Naive B cell (primary cell): Measurements from ENCODE around the gene CCDC200. TPM values are rescaled to one million over a fixed set of nuclear protein-coding genes. Genes with fewer than 3 reads are reported as not detected.
A peak's percentile ranks its signal among the peaks of the same experiment; 100 is the strongest.
"Not testable (repeated sequence)": the region's sequence is repeated elsewhere in the genome, so short reads cannot be mapped to it uniquely, and the experiment has no call there.

ENCODE experiments used
- ATAC-seq, 2 donors: fragments of 150-1000 bp; cut with Tn5 transposase; 2 replicates each; pipeline ENCODE4 v1.10.0; 2021; ENCODE audit warnings: low read depth in 2 of 2, mild to moderate bottlenecking in 2 of 2, moderate library complexity in 2 of 2
- DNase-seq: peaks from one replicate; pipeline ENCODE4 v3.0.0; 2022
- H3K27ac Mint-ChIP-seq, 6 donors: one replicate each; pipeline ENCODE4 v1.8.0; 2020 to 2022; ENCODE audit warnings: mild to moderate bottlenecking in 6 of 6, mixed read lengths in 6 of 6, moderate library complexity in 5 of 6, inconsistent platforms in 2 of 6
- H3K27me3 Mint-ChIP-seq, 3 donors: one replicate each; pipeline ENCODE4 v1.8.0; 2021 to 2022; ENCODE audit warnings: mixed read lengths in 3 of 3, mild to moderate bottlenecking in 1 of 3
- H3K36me3 Mint-ChIP-seq, 2 donors: one replicate each; pipeline ENCODE4 v1.8.0; 2020 to 2022; ENCODE audit warnings: mixed read lengths in 2 of 2, inconsistent platforms in 1 of 2, mild to moderate bottlenecking in 1 of 2
- H3K4me1 Mint-ChIP-seq, 3 donors: one replicate each; pipeline ENCODE4 v1.8.0; 2020 to 2022; ENCODE audit warnings: mixed read lengths in 3 of 3, inconsistent platforms in 1 of 3, mild to moderate bottlenecking in 1 of 3, moderate library complexity in 1 of 3
- H3K4me3 Mint-ChIP-seq, 8 donors: one replicate each; pipeline ENCODE4 v1.8.0; 2020 to 2022; ENCODE audit warnings: mild to moderate bottlenecking in 8 of 8, mixed read lengths in 8 of 8, moderate library complexity in 8 of 8, inconsistent platforms in 2 of 8
- H3K9me3 Mint-ChIP-seq, 7 donors: one replicate each; pipeline ENCODE4 v1.8.0; 2020 to 2022; ENCODE audit warnings: mixed read lengths in 7 of 7, mild to moderate bottlenecking in 5 of 7, inconsistent platforms in 2 of 7, moderate library complexity in 1 of 7
- polyA plus RNA-seq, 6 donors: library from polyadenylated mRNA; unstranded; fragments of 300-500 nt; fragmentation: Illumina TruSeq; gene quantifications; one replicate each; pipeline ENCODE4 v1.2.3, GENCODE V29; 2021; ENCODE audit warnings: low read depth in 6 of 6

CCDC200 gene
- polyA plus RNA-seq, 6 donors from 2014 or later = 0.45 to 8.1 (median 0.96) TPM; not detected in 2

DNA sequence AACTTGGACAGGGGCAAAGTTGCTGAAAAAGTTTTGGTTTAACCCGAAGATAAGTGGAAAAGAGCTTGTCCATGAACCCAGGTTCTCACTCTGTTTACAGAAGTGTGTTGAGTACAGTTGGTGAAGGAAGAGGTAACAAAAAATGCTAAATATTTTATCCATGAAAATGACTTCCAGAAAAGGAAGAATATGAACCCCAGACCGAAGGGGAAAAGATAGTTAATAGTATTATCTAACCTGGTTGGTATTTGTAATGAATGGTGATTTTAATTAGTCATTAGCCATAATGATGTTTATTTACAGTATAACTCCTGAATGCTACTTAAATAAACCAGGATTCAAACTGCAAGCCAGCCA, 17.3 kb downstream of the CCDC200 start:
- Mint-ChIP-seq H3K9me3 (no peaks in the 10 kb centered on the region), H3K36me3 (peaks cover 0 to 13% of the 10 kb centered on the region in 2 donors), H3K4me3 (peak overlapping the region; percentile 88 to 100 (median 99)), H3K27me3 (no peaks in the 10 kb centered on the region), H3K27ac (peak overlapping the region; percentile 88 to 100 (median 99)), H3K4me1 (peaks cover 24 to 47% (median 40%) of the 10 kb centered on the region in 3 donors)
- ATAC-seq = no peak
- DNase-seq = no peak

DNA sequence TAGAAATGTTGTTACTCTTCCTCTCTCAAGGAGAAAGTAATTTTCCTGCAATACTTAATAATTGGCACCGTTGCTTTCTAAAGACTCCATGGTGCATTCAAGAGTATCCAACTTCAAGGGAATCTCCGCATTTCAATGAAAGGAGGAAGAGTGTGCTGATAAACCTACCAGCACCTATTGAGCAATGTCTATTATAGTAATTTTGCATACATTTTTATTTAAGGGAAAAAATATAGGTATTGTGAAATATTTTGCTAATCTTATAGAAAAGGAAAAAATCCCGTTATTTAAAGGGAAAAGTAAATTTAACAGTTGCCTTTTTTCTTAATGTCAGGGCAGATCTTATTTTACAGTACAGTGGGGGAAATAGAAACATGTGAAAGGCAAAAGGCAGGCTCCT, 17.8 kb downstream of the CCDC200 start:
- Mint-ChIP-seq H3K27ac (peak overlapping the region; percentile 88 to 100 (median 99)), H3K27me3 (no peaks in the 10 kb centered on the region), H3K4me1 (peaks cover 24 to 42% (median 35%) of the 10 kb centered on the region in 3 donors), H3K9me3 (no peaks in the 10 kb centered on the region), H3K4me3 (peak overlapping the region; percentile 88 to 100 (median 99)), H3K36me3 (peaks cover 0 to 8% of the 10 kb centered on the region in 2 donors)
- no peak for ATAC-seq
- DNase-seq = no peak

DNA sequence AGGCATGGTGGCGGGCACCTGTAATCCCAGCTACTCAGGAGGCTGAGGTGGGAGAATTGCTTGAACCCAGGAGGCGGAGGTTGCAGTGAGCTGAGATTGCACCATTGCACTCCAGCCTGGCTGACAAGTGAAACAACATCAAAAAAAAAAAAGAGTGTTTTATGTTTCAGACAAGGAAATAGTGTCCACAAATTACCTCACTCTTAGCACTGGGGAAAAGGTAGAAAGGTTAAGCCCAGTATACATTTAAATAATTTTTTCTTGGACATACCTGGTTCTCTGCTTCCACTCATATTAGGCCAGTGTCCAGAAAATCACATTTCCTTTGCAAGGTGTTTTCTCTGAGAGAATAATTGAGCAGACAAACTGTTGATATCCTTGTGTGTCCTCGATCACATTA, 25.4 kb downstream of the CCDC200 start:
- H3K27me3 Mint-ChIP-seq, ATAC-seq, H3K9me3 Mint-ChIP-seq, H3K27ac Mint-ChIP-seq, H3K36me3 Mint-ChIP-seq, H3K4me1 Mint-ChIP-seq, H3K4me3 Mint-ChIP-seq, DNase-seq: not testable (repeated sequence)

DNA sequence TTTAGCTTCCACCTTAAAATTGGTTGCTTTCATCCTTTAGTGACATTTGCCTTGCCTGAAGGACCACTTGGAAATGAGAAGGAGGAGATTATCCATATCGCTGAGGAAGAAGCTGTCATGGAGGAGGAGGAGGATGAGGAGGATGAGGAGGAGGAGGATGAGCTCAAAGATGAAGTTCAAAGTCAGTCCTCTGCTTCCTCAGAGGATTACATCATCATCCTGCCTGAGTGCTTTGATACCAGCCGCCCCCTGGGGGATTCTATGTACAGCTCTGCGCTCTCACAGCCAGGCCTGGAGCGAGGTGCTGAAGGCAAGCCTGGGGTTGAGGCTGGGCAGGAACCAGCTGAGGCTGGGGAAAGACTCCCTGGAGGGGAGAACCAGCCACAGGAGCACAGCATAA, 28.3 kb downstream of the CCDC200 start:
- H3K9me3 Mint-ChIP-seq = no peaks in the 10 kb centered on the region
- H3K27me3 Mint-ChIP-seq = no peaks in the 10 kb centered on the region
- peak; percentile 38 to 46 for ATAC-seq
- no peaks in the 10 kb centered on the region for H3K4me1 Mint-ChIP-seq
- H3K4me3 Mint-ChIP-seq = no peak overlapping the region
- peaks cover 10 to 15% of the 10 kb centered on the region in 2 donors for H3K36me3 Mint-ChIP-seq
- no peak for DNase-seq
- H3K27ac Mint-ChIP-seq = peak overlapping the region in 1 of 6 donors; percentile 20

DNA sequence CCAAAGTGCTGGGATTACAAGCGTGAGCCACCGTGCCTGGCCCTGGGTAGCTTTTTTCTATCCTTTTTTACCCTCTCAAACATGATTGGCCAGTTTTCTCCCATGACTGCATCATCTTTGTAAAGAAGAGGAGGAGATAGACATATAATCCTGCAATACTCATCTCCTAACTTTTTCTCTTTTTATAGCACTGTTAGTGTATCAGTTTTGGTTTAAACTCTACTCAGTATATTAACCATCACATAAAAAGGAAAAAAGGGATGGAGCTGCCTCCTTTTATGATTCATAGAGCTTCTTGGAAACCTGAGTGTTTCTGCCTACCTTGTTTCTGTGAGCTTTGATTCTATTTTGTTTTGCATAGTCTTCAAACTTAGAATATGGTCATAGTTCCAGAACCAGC, 28.8 kb downstream of the CCDC200 start:
- no peaks in the 10 kb centered on the region for H3K27me3 Mint-ChIP-seq
- H3K4me3 Mint-ChIP-seq = no peak overlapping the region
- no peaks in the 10 kb centered on the region for H3K4me1 Mint-ChIP-seq
- peaks cover 13 to 17% of the 10 kb centered on the region in 2 donors for H3K36me3 Mint-ChIP-seq
- no peak for DNase-seq
- H3K27ac Mint-ChIP-seq = no peak overlapping the region
- no peak for ATAC-seq
- H3K9me3 Mint-ChIP-seq = no peaks in the 10 kb centered on the region

GRCh38 chr17:43193251-43193650, 35.2 kb downstream of the CCDC200 start:
- no peak overlapping the region for H3K27ac Mint-ChIP-seq

DNA sequence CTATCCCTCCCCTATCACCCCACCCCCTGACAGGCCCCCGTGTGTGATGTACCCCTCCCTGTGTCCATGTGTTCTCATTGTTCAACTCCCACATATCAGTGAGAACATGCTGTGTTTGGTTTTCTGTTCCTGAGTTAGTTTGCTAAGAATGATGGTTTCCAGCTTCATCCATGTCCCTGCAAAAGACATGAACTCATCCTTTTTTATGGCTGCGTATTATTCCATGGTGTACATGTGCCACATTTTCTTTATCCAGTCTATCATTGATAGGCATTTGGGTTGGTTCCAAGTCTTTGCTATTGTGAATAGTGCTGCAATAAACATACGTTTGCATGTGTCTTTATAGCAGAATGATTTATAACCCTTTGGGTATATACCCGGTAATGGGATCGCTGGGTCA, 41.8 kb downstream of the CCDC200 start:
- DNase-seq, H3K4me1 Mint-ChIP-seq, H3K4me3 Mint-ChIP-seq, H3K27ac Mint-ChIP-seq, H3K27me3 Mint-ChIP-seq, ATAC-seq, H3K9me3 Mint-ChIP-seq, H3K36me3 Mint-ChIP-seq: not testable (repeated sequence)

More at GRCh38 chr17:43193251-43193650, 35.2 kb downstream of the CCDC200 start:
- no peak for DNase-seq
- no peak for ATAC-seq
- Mint-ChIP-seq H3K36me3 (peaks cover 31 to 32% of the 10 kb centered on the region in 2 donors), H3K27me3 (no peaks in the 10 kb centered on the region), H3K9me3 (no peaks in the 10 kb centered on the region), H3K4me1 (no peaks in the 10 kb centered on the region), H3K4me3 (peak overlapping the region in 1 of 8 donors; percentile 12)

- no peak for ATAC-seq
- H3K27ac Mint-ChIP-seq = peak overlapping the region in 1 of 6 donors; percentile 34
- H3K36me3 Mint-ChIP-seq = peaks cover 0 to 2% of the 10 kb centered on the region in 2 donors
Measured at GRCh38 chr17:43183921-43184320, 44.5 kb downstream of the CCDC200 start.

GRCh38 chr17:43176119-43176570, 52.3 kb downstream of the CCDC200 start:
- ATAC-seq (no peak), DNase-seq (no peak)
- Mint-ChIP-seq H3K36me3 (no peaks in the 10 kb centered on the region), H3K4me3 (no peak overlapping the region), H3K9me3 (no peaks in the 10 kb centered on the region), H3K27me3 (no peaks in the 10 kb centered on the region), H3K27ac (peak overlapping the region in 3 of 6 donors; percentile 51 to 71 (median 65)), H3K4me1 (peaks cover 21 to 29% (median 23%) of the 10 kb centered on the region in 3 donors)

More at GRCh38 chr17:43183921-43184320, 44.5 kb downstream of the CCDC200 start:
- Mint-ChIP-seq H3K4me3 (no peak overlapping the region), H3K27me3 (no peaks in the 10 kb centered on the region), H3K4me1 (no peaks in the 10 kb centered on the region), H3K9me3 (peaks cover 0 to 1% (median 0%) of the 10 kb centered on the region in 7 donors)
- DNase-seq = no peak

GRCh38 chr17:43175213-43176118, 53.0 kb downstream of the CCDC200 start:
- ATAC-seq = no peak
- no peaks in the 10 kb centered on the region for H3K27me3 Mint-ChIP-seq
- no peaks in the 10 kb centered on the region for H3K9me3 Mint-ChIP-seq
- no peaks in the 10 kb centered on the region for H3K36me3 Mint-ChIP-seq
- peak overlapping the region in 4 of 6 donors; percentile 30 to 76 (median 56) for H3K27ac Mint-ChIP-seq
- H3K4me1 Mint-ChIP-seq = peaks cover 21 to 29% (median 23%) of the 10 kb centered on the region in 3 donors
- peak overlapping the region in 2 of 8 donors; percentile 24 to 66 for H3K4me3 Mint-ChIP-seq
- no peak for DNase-seq

DNA sequence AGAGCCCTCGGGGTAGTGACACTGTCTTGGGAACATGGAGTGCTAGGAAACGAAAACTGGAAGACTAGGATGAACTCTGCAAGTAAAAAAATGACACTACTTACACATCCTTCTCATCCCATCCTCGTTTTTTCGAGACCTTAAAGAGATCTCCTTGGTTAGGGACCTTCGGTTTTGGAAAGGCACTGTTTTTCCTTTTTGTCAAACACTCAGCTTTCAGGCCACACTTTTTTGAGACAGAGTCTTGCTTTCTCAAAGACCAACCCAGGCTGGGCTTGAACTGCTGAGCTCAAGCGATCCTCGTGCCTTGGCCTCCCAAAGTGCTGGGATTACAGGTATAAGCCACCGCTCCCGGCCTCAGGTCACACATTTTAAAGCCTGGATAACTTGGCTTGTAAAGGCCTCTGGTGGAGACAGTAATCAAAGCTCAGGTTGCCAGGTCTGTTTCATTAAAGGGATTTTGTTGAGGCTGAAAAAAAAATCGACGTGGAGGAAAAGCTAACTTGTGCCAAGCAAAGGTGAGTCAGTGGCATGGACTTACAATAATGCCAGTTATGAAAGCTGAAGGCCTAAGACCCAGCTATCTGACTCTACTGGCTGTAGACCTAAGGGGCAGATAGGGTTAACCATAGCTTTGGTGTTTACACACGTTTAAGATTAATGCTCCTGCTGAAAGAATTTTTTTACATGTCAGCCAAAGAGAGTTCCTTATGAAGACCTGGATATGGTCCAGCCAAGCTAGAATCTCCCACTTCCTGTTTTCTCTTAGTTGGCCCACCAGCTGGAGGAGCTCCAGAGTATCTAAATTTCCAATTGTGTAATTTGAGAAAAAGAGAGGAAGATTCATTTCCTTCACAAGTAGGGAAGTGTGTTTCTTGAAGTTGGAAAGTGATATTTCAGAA, 56.6 kb downstream of the CCDC200 start:
- H3K27ac Mint-ChIP-seq = no peak overlapping the region
- H3K9me3 Mint-ChIP-seq = no peaks in the 10 kb centered on the region
- H3K4me3 Mint-ChIP-seq = no peak overlapping the region
- no peaks in the 10 kb centered on the region for H3K36me3 Mint-ChIP-seq
- DNase-seq = no peak
- H3K4me1 Mint-ChIP-seq = peaks cover 15 to 26% (median 18%) of the 10 kb centered on the region in 3 donors
- ATAC-seq = no peak
- H3K27me3 Mint-ChIP-seq = no peaks in the 10 kb centered on the region
